Inflammatory macrophage treated with lipopolysaccharide for 4 hours (primary cell): ENCODE results near the gene PPP1R16B.
A peak's percentile ranks its signal among the peaks of the same experiment; 100 is the strongest.

Source experiments
- DNase-seq: peaks from one replicate; pipeline ENCODE4 v3.0.0-alpha.2; 2020

Gene PPP1R16B

DNA sequence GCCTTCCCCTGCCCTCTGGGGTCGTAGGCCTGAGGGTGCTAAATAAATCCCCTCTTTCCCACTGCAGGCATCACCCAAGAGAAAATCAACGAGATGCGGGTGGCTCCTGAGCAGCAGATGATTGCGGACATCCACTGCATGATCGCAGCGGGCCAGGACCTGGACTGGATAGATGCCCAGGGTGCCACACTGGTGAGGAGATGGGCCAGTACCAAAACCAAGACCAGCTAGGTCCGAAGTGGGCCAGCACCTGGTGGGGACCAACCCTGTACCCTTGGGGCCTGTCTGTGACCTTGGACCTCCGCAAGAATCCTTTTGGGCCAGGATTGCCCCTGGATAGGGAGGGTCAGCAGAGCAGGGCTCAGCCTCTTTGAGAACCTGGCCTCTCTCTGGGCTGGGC, 97.1 kb downstream of the PPP1R16B start:
- no peak for DNase-seq

DNA sequence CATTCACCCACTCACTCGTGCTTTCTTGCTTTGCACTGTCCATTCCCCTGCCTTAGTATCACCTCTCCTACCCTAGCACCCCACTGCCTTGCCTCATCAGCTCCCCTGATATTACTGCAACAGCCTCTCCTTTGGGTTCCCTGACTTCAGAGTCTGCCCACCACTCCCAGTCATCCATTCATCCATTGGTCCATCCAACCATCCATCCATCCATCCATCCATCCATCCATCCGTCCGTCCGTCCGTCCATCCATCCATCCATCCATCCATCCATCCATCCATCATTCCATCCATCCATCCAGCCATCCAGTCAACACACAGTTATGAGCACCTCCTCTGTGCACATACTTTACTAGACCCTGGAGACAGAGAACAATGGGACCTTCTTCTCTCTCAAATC, 97.8 kb downstream of the PPP1R16B start:
- no peak for DNase-seq

DNA sequence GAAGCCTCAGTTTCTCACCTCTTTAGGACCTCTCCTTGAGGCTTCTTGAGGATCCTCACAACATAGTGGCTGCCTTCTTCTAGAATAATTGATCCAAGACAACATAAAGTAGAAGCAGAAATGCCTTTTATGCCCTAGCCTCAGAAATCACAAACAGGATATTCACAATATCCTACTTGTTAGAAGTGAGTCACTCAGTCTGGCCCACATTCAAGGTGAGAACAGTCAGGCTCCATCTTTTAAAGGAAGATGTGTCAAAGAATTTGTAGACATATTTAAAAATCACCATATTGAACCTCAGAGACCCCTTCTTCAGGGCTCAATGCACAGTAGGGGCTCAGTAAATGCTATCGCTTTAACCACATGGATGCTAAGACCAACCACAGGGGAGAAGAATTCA, 99.9 kb downstream of the PPP1R16B start:
- DNase-seq: no peak

DNA sequence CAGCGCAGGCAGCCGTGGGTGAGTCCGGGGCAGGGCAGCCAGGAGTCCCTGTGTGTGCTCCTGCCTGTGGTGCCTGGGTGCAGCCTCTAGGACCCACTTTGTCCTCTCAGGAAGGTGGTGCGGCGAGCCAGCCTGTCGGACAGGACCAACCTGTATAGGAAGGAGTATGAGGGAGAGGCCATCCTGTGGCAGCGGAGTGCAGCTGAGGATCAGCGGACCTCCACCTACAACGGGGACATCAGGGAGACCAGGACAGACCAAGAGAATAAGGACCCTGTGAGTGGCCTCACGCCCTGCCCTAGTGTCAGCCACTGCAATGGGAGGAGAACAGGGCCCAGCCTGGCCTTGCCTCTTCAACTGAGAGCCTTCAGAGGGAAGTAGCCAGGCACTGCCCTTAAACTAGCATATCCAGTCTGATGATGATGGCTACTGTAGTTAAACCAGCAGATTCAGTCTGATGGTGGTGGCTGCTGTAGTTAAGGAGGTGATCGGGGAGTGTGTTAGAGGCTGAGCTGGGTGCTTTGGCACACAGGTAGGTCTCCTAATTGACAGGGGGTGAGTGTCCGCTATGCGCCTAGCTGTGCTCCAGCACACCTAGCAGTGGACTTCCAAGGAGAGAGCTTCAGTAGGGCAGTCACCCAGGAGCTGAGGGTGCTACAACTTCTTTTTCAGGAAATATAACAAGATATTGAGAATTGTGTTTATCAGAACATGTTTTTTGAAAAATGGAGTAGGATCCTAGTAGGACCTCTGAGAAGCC, 102.6 kb downstream of the PPP1R16B start:
- no peak for DNase-seq

DNA sequence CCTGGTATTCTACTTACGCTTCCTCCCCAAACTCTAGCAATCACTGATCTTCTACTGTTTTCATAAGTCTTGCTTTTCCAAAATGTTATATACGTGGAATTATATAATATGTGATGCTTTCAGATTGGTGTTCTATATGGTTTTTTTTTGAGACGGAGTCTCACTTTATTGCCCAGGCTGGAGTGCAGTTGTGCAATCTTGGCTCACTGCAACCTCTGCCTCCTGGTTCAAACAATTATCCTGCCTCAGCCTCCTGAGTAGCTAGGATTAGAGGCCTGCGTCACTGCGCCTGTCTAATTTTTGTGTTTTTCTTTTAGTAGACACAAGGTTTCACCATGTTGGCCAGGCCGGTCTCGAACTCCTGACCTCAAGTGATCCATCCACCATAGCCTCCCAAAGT, 109.9 kb downstream of the PPP1R16B start:
- DNase-seq: no peak

DNA sequence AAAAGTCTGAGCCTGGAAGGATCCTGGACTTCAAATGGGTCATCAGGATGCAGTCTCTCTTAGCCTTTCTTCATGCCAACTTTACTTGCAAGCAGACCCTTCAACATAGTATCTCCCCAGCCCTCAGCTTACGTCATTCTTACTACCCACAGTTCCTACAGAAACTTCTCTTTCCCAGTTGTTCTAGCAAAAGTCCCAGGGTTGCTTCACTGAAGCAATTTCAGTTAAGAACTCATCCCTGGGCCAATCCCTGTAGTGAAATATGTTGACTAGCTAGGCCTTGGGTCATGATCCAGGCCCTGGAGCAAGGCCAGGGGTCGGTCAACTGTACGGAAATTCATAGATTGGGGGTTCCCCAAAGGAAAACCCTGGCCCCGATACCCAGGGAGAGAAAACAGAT, 112.2 kb downstream of the PPP1R16B start:
- peak; percentile 53 for DNase-seq

DNA sequence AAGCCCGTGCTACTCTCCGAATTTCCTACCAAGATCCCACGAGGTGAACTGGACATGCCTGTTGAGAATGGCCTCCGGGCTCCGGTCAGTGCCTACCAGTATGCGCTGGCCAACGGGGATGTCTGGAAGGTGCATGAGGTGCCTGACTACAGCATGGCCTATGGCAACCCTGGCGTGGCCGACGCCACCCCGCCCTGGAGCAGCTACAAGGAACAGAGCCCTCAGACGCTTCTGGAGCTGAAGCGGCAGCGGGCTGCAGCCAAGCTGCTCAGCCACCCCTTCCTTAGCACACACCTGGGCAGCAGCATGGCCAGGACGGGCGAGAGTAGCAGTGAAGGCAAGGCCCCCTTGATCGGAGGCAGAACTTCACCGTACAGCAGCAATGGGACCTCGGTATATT, 112.7 kb downstream of the PPP1R16B start:
- no peak for DNase-seq

DNA sequence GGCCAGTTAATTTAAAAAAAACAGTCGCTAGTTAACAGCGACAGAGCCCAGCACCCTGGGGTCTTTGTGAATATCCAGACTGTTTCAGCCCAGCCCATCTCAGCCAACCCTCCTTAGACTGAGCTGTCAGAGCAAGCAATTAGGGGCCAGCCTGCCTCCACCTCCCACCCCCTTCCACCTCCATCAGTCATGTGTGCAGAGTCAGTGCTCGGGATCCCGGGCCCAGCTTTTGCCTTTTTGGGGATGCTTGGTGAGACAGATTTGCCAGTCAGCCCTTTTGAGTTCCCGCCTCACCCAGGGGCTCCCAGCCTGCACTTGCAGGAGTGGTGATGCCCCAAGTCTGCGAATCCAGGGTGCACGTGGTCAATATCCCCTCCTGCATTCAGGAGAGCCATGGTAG, 114.2 kb downstream of the PPP1R16B start:
- DNase-seq: no peak

DNA sequence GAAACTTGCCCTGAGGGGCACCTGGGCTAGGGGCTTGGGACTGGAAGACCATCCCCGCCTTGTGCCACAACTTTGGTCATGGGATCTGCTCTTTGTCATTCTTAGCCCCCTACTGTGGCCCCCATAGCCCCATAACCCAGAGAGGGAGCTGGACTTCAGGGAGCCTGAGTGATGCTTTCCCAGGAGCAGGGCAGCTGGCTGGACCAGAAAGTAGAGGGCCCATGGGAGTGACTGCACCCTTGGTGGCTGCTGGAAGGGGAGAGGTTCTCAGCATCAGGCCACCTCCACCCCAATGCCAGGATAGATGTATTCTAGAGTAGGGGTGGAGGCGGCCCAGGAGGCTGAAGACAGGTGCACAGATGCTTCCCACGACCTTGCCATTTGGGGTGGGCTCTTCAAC, 114.9 kb downstream of the PPP1R16B start:
- no peak for DNase-seq

DNA sequence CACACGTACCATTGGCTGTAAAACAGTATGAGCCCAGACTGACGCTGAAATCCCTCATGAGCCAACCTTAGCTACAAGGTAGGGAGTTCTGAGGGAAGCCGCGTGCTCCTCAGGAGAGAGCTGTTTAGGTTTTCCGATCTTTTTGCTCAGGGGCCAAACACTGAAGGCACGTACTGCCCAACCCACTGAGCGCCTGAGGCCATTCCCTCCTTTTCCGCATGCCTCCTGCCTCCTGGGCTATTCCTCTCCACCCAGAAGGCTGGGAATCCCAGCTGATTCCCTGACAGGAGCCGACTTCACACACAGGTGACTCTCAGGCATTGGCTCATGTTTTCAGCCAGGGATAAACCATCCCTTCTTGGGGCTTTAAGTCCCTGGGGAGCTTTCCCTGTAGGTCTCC, 115.4 kb downstream of the PPP1R16B start:
- DNase-seq: no peak

DNA sequence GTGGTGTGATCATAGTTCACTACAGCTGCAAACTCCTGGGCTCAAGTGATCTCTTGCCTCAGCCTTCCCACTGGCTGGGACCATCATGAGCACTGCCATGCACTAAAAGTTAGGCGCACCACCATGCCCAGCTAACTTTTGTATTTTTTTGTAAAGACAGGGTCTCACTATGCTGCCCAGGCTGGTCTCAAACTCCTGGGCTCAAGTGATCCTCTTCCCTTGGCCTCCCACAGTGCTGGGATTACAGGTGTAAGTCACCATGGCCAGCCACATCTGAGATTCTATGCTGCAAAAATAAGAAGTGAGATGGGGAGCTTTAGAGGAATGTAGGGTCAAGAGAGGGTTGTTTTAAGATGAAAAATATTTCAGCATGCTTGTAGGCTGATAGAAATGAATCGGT, 119.2 kb downstream of the PPP1R16B start:
- no peak for DNase-seq

DNA sequence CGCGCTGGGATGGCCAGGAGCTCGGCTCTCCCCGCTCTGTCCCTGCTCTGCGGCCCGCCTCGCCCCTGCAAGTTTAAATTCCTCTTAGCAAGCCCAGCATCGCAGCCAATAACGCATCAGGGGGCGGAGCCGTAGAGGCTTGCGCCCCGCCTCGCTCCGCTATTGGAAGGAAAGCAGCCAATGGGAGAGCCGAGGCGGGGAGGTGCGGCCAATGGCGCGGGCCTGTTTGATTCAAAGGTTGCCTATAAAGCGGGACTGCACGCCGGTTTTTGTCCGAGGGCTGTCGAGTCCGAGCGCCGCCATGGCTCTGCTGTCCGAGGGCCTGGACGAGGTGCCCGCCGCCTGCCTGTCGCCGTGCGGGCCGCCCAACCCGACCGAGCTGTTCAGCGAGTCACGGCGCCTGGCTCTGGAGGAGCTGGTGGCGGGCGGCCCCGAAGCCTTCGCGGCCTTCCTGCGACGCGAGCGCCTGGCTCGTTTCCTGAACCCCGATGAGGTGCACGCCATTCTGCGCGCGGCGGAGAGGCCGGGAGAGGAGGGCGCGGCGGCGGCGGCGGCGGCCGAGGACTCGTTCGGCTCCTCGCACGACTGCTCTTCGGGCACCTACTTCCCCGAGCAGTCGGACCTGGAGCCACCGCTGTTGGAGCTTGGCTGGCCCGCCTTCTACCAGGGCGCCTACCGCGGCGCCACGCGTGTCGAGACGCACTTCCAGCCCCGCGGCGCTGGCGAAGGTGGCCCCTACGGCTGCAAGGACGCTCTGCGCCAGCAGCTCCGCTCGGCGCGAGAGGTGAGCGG, 120.8 kb downstream of the PPP1R16B start, which contains the start of gene FAM83D:
Gene FAM83D, plus strand, starts transcription at position 276 of the 792 bp plus-strand sequence. Its CDS starts 26 bp downstream, at position 302.
- DNase-seq: peak; percentile 97

DNA sequence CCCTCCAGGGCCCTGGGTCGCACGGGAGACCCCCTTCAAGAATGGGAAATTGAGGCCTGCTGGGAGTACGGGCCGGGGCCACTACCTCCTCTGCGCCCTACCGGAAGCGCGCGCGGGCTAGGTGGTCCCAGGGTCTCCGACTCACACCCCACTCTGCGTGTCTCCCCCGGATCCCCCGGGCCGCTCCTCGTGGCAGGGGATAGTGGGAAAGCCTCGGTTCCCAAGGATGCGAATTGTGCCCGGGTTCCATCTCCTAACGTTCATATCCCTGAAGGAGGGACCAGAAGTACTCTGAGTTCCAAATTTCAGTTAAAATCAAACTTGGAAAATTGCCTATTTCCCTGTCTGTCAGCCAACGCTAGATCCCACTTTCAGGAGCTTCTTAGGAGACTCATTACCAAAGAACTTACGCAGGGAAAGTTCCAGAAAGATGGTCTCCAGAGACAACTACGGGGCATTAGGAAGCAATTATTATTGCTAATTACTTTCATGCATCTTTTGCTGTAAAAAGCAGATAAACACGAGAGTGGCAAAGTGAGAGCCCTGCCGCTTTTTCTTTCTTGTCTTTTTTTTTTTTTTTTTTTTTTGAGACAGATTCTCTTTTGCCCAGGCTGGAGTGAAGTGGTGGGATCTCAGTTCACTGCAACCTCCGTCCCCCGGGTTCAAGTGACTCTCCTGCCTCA, 121.6 kb downstream of the PPP1R16B start:
- DNase-seq: no peak

DNA sequence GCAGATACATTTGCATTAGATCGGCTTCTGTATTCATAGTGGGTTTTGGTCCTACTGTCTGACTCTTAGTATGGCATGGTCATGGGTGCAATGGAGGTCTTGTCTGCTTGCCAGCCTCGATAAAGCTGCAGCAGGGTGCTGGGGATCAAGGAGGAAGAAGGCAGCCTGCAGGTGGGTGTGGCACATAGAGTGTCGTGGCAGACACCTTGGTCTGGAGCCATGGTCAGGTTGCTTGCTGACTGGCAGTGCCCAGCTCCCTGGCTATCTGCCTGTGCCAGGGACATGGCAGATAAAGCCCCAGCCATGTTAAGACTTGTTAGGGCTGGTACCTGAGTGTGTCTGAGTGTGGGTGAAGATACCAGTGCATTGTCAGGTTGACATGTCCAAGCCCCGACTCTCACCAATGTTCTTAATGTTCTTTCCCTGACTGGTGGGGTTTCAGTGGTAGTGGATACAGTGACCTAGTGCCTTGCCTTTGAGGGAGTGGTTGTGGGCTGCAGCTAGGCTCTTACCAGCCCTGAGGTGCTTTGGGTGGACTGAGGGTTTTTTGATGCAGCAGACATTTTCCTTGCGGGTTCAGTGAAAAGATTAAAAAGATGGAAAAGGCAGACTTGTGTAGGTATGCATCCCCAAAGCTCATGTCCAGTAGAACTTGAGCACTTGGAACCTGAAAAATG, 122.5 kb downstream of the PPP1R16B start:
- DNase-seq: no peak

DNA sequence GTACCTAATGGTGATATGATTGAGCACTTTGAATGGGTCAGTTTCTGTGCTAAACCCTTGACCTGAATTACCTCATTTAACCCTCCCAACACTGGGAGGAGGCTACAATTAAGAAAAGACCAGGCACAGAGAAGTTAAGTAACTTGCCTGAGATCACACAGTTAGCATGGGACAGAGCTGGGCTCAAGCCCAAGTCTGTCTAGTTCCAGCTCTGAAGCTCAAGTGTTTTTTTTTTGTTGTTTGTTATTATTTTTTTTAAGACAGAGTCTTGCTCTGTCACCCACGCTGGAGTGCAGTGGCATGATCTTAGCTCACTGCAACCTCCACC, 124.7 kb downstream of the PPP1R16B start:
- DNase-seq: no peak

DNA sequence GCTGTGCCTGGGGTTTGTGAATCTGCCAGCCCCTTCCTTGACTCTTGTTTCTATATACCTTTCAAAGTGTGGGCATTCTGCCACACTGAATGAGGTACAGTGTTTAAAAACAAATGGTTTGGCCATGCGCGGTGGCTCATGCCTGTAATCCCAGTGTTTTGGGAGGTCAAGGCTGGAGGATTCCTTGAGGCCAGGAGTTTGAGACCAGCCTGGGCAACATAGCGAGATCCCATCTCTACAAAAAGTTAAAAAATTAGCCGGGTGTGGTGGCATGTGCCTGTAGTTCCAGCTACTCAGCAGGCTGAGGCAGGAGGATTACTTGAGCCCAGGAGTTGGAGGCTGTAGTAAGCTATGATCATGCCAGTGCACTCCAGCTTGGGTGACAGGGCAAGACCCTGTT, 126.5 kb downstream of the PPP1R16B start:
- no peak for DNase-seq

DNA sequence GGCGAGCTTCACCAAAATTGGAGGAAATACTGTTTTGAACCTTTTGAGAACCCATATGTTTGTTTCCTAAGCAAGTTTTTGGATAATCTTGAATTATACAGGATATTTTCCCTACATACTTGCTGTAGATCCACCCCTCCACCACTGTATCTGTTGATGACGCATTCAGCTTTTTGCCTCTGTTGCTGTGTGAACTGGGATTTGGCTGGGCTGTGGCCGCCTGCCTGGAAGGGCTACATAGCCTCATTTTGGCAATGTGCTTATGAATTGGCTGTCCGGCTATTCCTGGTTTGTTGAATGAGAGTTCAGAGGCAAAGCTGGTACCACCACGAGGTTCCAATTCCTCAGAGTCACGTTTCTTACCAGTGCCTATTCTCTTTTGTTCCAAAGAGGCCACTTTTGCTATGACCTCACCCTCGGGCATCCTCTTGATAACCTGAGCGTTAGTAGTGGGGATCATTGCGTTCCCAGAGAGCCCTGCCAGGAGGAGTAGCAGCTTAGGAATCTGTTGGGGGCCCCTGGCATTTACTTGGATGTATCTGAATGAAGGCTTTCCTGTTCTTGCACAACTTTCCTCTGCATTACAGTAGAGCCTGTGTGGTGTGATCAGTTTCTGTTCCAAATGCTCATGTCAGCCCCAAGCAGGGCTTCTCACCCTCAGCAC, 127.1 kb downstream of the PPP1R16B start:
- DNase-seq: no peak

DNA sequence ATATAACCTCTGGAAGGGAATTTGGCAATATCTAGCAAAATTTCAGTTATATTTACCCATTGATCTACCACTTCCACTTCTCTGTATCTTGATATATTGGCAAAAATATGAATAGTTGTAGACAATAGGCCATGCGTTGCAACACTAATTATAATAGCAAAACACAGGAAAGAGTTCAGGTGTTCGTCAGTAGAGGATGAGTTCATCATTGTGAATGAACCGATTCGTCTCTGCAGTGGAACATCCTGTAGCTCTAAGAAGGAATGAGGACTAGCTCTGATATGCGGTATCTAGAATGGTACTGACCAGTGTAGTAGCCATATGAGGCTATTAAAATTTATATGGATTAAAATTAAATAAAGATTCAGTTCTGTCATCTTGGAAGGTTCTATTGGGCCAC, 129.0 kb downstream of the PPP1R16B start:
- DNase-seq: no peak

DNA sequence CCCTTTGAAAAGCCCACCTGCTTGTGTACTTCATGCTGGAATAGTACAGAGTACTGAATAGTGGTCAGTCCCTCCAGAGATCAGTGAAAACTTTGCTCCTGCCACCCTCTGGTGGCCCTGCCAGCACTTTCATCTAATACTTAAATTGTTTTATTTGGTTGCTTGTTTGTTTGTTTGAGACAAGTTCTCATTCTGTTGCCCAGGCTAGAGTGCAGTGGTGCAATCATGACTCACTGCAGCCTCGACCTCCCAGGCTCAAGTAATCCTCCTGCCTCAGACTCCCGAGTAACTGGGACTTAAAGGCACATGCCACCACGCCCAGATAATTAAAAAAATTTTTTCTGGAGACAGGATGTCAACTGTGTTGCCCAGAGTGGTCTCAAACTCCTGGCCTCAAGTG, 129.8 kb downstream of the PPP1R16B start:
- DNase-seq: peak; percentile 16

DNA sequence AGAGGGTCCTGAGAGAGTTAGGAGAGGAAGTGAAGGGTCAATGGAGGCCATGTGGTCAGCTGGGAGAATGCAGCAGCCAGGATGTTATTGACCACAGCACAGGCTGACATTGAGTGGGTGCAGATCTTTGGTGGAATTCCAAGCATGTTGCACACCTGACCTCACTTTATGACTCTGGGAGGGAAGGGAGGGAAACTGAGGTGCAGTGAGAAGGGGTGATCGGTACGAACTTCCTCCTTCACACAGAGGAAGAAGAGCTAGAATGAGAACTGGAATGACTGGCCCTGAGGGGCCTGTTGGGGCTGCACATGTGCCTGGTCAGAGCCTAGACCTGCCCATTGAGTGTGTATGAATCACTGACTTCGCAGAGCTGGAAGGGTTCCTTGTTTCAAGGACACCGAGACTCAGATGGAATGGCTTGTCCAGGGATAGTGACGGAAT, 130.5 kb downstream of the PPP1R16B start:
- DNase-seq: no peak

DNA sequence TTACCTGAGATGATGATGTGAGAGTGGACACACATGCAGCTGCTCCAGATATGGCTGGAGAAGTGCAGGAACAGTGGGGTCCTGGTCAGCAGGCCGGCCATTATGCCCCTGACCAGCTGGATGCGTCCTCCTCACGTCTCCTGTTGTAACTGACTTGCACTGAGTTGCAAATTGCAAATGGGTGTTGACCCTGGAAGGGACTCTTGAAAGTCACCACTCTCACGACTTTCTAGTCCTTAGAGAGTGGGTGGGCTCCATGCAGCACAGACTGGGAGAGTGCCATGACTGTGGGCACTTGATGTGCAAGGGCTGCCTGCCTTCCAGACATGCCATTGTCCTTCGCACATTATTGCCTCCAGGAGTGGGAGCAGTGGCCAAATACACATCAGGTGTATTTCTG, 131.5 kb downstream of the PPP1R16B start:
- no peak for DNase-seq

DNA sequence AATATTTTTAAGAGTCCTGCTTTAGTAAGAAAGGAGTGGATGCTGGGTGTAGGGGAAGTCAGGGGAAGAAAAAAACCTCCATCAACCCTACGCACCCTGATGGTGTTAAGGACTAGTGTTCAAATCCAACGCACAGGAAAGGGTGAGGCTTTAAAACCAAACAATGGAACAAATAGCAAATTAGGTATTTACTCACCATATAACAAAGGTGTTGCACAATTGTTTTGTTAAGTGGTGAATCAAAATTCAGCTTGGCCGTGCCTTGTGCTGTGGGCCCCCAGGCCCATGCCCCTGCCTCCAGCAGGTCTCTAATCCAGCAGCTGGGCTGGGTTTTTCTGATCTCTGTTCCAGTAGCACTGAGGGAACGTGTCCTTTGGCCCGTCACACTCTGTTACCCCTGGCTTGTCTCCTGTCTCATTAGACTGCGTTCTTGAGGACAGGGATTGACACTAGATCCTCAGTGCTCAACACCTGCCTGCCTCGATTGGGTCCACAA, 132.5 kb downstream of the PPP1R16B start:
- DNase-seq: no peak

DNA sequence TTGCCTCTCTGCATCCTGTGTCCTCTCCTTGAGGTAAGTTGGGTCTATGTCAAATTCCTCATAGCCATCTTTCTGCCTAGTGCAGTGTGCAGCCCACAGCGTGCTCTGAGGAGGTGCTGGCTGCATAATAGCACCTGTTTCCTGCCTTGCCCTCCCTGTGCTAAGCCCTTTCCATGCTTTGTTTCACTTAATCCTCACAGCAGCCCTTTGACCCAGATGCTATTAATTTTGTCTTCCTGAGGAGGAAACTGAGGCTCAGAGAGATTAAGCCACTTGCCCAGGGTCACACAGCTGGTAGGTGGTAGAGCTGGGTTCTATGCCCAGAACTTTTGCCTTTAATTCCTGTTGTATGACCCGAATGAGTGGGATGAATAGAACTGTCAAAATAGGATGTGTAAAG, 134.2 kb downstream of the PPP1R16B start:
- no peak for DNase-seq
